Measurements from ENCODE around the gene C12orf43. TPM values are rescaled to one million over a fixed set of nuclear protein-coding genes. Genes with fewer than 3 reads are reported as not detected.

C12orf43 gene
- total RNA-seq, 3 donors from 2014 or later: 9.4 to 13.0 (median 9.8) TPM

DNA sequence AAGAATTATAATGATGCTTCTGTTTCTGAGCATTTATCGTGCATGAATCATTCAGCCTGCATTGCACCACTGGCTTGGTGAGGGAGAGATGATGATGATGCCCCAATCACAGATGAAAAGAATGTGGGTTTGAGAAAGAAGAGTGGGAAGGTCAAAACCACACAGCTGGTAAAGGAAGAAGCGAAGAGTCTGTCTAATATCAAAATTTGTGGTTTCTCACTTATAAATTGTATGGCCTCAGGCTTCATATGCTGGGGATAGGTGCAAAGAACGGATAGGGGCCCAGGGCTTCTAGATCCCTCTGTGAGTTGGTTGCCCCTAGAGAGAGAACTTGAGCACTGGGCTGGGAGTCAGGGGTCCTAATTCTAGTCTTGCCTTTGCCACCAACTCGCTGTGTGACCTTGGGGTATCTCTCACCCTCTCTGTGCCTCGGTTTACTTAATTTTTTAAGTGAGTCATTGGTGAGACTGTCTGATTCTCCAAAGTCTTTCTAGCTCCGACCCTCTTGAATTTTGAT lies 20.6 kb upstream of the C12orf43 start:
- Histone ChIP-seq H3K27me3 (no peaks in the 10 kb centered on the region), H3K9me3 (no peaks in the 10 kb centered on the region), H3K36me3 (no peaks in the 10 kb centered on the region), H3K4me3 (no peak overlapping the region), H3K4me1 (no peaks in the 10 kb centered on the region), H3K27ac (no peak overlapping the region)
- no peak for DNase-seq (ENCODE audit: low spot score in 2 of 2)
- intact Hi-C loops (cut with DNase I; ENCODE audit: low total_unique reads): no loop called here
- TF ChIP-seq POLR2A (IDR thresholded peaks at IDR 0.05) (no peak), POLR2AphosphoS5 (IDR thresholded peaks at IDR 0.05) (no peak)
- TF ChIP-seq, protein P1, sequence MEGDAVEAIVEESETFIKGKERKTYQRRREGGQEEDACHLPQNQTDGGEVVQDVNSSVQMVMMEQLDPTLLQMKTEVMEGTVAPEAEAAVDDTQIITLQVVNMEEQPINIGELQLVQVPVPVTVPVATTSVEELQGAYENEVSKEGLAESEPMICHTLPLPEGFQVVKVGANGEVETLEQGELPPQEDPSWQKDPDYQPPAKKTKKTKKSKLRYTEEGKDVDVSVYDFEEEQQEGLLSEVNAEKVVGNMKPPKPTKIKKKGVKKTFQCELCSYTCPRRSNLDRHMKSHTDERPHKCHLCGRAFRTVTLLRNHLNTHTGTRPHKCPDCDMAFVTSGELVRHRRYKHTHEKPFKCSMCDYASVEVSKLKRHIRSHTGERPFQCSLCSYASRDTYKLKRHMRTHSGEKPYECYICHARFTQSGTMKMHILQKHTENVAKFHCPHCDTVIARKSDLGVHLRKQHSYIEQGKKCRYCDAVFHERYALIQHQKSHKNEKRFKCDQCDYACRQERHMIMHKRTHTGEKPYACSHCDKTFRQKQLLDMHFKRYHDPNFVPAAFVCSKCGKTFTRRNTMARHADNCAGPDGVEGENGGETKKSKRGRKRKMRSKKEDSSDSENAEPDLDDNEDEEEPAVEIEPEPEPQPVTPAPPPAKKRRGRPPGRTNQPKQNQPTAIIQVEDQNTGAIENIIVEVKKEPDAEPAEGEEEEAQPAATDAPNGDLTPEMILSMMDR (IDR thresholded peaks at IDR 0.05): no peak

DNA sequence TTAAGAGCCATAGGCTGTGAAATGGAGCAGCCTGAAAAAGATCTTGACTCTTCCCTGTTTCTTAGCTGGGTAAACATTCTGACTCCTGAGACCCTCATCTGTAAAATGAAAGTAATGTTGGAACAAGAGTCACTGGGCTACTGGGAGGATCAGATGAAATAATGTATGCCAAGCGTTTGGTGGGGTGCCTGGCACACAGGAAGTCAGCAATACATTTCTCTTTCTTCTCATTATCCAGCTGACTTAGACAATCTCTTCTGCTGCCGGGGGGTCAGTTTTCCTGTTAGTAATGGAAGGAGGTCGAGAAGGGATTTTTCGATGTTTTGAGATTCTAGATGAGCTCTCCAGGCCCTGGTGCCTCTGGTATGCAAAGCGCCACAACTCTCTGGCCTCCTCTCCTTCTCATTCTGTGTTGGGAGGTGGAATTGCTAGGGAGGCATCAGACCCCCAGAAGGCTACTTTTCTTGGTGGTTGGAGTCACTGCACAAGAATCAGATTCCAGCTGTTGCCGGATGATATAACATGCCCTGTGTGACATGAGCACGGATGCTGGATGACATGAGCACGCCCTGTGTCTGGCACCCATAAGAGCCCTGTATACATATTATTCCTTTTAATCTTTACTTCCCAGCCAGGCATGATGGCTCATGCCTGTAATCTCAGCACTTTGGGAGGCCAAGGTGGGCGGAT lies 18.5 kb upstream of the C12orf43 start:
- H3K9me3 ChIP-seq: no peaks in the 10 kb centered on the region
- no peaks in the 10 kb centered on the region for H3K4me1 ChIP-seq
- intact Hi-C loops (cut with DNase I; ENCODE audit: low total_unique reads): no loop called here
- TF ChIP-seq POLR2AphosphoS5 (IDR thresholded peaks at IDR 0.05) (no peak), POLR2A (IDR thresholded peaks at IDR 0.05) (no peak)
- TF ChIP-seq, protein P1 (IDR thresholded peaks at IDR 0.05): no peak
- H3K36me3 ChIP-seq: no peaks in the 10 kb centered on the region
- no peak overlapping the region for H3K4me3 ChIP-seq
- no peak overlapping the region for H3K27ac ChIP-seq
- H3K27me3 ChIP-seq: no peaks in the 10 kb centered on the region
- no peak for DNase-seq (ENCODE audit: low spot score in 2 of 2)

DNA sequence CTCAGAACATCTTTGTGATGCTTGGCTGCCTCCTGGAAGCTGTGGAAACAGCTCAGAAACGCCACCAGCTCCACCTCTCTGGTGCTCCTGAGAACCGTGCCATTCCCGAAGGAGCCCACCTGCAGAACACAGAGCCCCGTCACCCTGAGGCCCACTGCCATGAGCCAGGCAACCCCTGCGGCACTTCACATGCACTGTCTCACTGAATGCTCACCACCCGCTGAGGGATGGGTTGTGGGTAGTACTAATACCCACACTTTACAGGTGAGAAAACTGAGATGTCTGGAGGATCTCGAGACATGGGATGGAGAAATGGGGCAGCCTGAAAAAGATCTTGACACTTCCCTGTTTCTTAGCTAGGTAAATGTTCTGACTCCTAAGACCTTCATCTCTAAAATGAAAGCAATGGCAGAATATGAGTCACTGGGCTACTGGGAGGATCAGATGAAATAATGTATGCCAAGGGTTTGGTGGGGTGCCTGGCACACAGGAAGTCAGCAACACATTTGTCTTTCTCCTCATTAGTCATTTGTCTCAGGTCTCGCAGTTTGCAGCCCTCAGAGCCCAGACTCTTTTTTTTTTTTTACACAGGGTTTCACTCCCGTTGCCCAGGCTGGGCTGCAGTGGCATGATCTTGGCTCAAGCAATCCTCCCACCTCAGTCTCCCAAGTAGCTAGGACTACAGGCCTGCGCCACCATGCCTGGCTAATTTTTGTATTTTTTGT lies 17.5 kb upstream of the C12orf43 start:
- TF ChIP-seq POLR2A (IDR thresholded peaks at IDR 0.05): no peak
- no peak for TF ChIP-seq POLR2AphosphoS5 (IDR thresholded peaks at IDR 0.05)
- TF ChIP-seq, protein P1 (IDR thresholded peaks at IDR 0.05): no peak
- Histone ChIP-seq H3K27me3 (no peaks in the 10 kb centered on the region), H3K9me3 (no peaks in the 10 kb centered on the region), H3K4me1 (no peaks in the 10 kb centered on the region), H3K4me3 (no peak overlapping the region), H3K36me3 (no peaks in the 10 kb centered on the region), H3K27ac (no peak overlapping the region)
- intact Hi-C loops (cut with DNase I; ENCODE audit: low total_unique reads): no loop called here
- no peak for DNase-seq (ENCODE audit: low spot score in 2 of 2)

DNA sequence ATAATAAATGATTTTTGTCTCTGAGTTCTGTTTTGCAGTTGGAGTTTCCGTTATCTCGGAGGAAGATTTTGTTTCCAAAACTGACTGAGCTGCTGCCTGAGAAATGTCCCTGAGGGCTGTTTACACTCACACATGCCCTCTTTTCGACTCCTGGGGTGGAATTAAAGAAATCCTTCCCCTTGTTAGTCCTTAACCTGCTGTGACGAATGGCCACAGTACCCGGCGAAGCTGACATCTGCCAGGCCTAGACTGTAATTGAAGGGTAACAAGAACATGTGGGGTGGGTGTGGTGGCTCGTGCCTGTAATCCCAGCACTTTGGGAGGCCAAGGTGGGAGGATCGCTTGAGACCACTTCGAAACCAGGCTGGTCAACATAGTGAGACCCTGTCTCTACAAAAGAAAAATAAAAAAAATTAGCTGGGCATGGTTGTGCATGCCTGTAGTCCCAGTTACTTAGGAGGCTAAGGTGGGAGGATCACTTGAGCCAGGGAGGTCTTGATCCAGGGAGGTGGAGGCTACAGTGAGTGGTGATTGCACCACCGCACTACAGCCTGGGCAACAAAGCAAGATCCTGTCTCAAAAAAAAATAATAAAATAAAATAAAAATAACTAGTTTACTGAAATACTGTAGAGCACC lies 14.4 kb upstream of the C12orf43 start:
- DNase-seq (ENCODE audit: low spot score in 2 of 2): no peak
- H3K4me1 ChIP-seq: no peaks in the 10 kb centered on the region
- H3K27ac ChIP-seq: no peak overlapping the region
- no peak for TF ChIP-seq POLR2A (IDR thresholded peaks at IDR 0.05)
- TF ChIP-seq, protein P1 (IDR thresholded peaks at IDR 0.05): no peak
- no peak overlapping the region for H3K4me3 ChIP-seq
- H3K27me3 ChIP-seq: no peaks in the 10 kb centered on the region
- intact Hi-C loops (cut with DNase I; ENCODE audit: low total_unique reads): no loop called here
- H3K9me3 ChIP-seq: no peaks in the 10 kb centered on the region
- no peaks in the 10 kb centered on the region for H3K36me3 ChIP-seq

Data from breast epithelium (tissue), 4 donors.